ENCODE results near the gene CCDC146.
"Not testable (repeated sequence)": the region's sequence is repeated elsewhere in the genome, so short reads cannot be mapped to it uniquely, and the experiment has no call there.

CCDC146 gene

GRCh38 chr7:77121860-77122681 is at the start of gene CCDC146:
TSS of gene CCDC146 (plus strand) at chr7:77122615. CDS start at chr7:77167669, 45,054 bp downstream.
- DNase-seq (ENCODE audit: low read depth, low spot score), result peak; percentile 91
- H3K27ac ChIP-seq, result not testable (repeated sequence)

GRCh38 chr7:77074786-77075396 is 47.5 kb upstream of the CCDC146 start:
- DNase-seq (ENCODE audit: low read depth, low spot score); H3K27ac ChIP-seq: not testable (repeated sequence)

- not testable (repeated sequence) for DNase-seq (ENCODE audit: low read depth, low spot score); H3K27ac ChIP-seq
Observed at GRCh38 chr7:77077060-77077459, 45.4 kb upstream of the CCDC146 start.

- not testable (repeated sequence) for H3K27ac ChIP-seq; DNase-seq (ENCODE audit: low read depth, low spot score)
Observed at GRCh38 chr7:77079112-77079511, 43.3 kb upstream of the CCDC146 start.

GRCh38 chr7:77079624-77080023 is 42.8 kb upstream of the CCDC146 start:
- DNase-seq (ENCODE audit: low read depth, low spot score); H3K27ac ChIP-seq: not testable (repeated sequence)

- not testable (repeated sequence) for DNase-seq (ENCODE audit: low read depth, low spot score); H3K27ac ChIP-seq
Observed at GRCh38 chr7:77080236-77080635, 42.2 kb upstream of the CCDC146 start.

- not testable (repeated sequence) for H3K27ac ChIP-seq; DNase-seq (ENCODE audit: low read depth, low spot score)
Observed at GRCh38 chr7:77082192-77082591, 40.2 kb upstream of the CCDC146 start.

- H3K27ac ChIP-seq; DNase-seq (ENCODE audit: low read depth, low spot score): not testable (repeated sequence)
Observed at GRCh38 chr7:77092301-77092700, 30.1 kb upstream of the CCDC146 start.

- DNase-seq (ENCODE audit: low read depth, low spot score); H3K27ac ChIP-seq: not testable (repeated sequence)
Observed at GRCh38 chr7:77100501-77100900, 21.9 kb upstream of the CCDC146 start.

- H3K27ac ChIP-seq; DNase-seq (ENCODE audit: low read depth, low spot score): not testable (repeated sequence)
Observed at GRCh38 chr7:77101187-77101586, 21.2 kb upstream of the CCDC146 start.

- DNase-seq (ENCODE audit: low read depth, low spot score), result not testable (repeated sequence)
Observed at GRCh38 chr7:77102671-77103070, 19.7 kb upstream of the CCDC146 start.

GRCh38 chr7:77105904-77106303 is 16.5 kb upstream of the CCDC146 start:
- DNase-seq (ENCODE audit: low read depth, low spot score); H3K27ac ChIP-seq: not testable (repeated sequence)

More at GRCh38 chr7:77102671-77103070, 19.7 kb upstream of the CCDC146 start:
- not testable (repeated sequence) for H3K27ac ChIP-seq

GRCh38 chr7:77107659-77108058 is 14.8 kb upstream of the CCDC146 start:
- H3K27ac ChIP-seq; DNase-seq (ENCODE audit: low read depth, low spot score): not testable (repeated sequence)

GRCh38 chr7:77108362-77108761 is 14.1 kb upstream of the CCDC146 start:
- DNase-seq (ENCODE audit: low read depth, low spot score); H3K27ac ChIP-seq: not testable (repeated sequence)

- DNase-seq (ENCODE audit: low read depth, low spot score), result not testable (repeated sequence)
Observed at GRCh38 chr7:77112719-77113306, 9.6 kb upstream of the CCDC146 start.

GRCh38 chr7:77125486-77125885 is 3.1 kb downstream of the CCDC146 start:
- not testable (repeated sequence) for DNase-seq (ENCODE audit: low read depth, low spot score); H3K27ac ChIP-seq

More at GRCh38 chr7:77112719-77113306, 9.6 kb upstream of the CCDC146 start:
- not testable (repeated sequence) for H3K27ac ChIP-seq

- not testable (repeated sequence) for DNase-seq (ENCODE audit: low read depth, low spot score); H3K27ac ChIP-seq
Observed at GRCh38 chr7:77127009-77127408, 4.6 kb downstream of the CCDC146 start.

- H3K27ac ChIP-seq; DNase-seq (ENCODE audit: low read depth, low spot score): not testable (repeated sequence)
Observed at GRCh38 chr7:77128582-77129410, 6.4 kb downstream of the CCDC146 start.

- not testable (repeated sequence) for DNase-seq (ENCODE audit: low read depth, low spot score); H3K27ac ChIP-seq
Observed at GRCh38 chr7:77131781-77132180, 9.4 kb downstream of the CCDC146 start.

GRCh38 chr7:77138668-77139067 is 16.3 kb downstream of the CCDC146 start:
- not testable (repeated sequence) for DNase-seq (ENCODE audit: low read depth, low spot score); H3K27ac ChIP-seq
